PFSK-1 (cell line): ENCODE measurements around the gene JAKMIP1.

Source experiments
- FOXP2 ChIP-seq: optimal IDR thresholded peaks from 2 replicates; pipeline ENCODE3; 2011; ENCODE audit warnings: borderline replicate concordance, control low read depth, inconsistent platforms; ENCODE audit not compliant: insufficient read depth; ENCODE audit errors: extremely low read length, extremely low read depth
- POLR2AphosphoS5 ChIP-seq: IDR thresholded peaks from 2 replicates; pipeline ENCODE4 v1.6.1; 2012; ENCODE audit warnings: low read depth, mild to moderate bottlenecking, control low read depth, low read length, moderate library complexity
- SIN3A ChIP-seq: IDR thresholded peaks from 2 replicates; pipeline ENCODE4 v1.6.1; 2012; ENCODE audit warnings: mild to moderate bottlenecking, low read length, moderate library complexity, borderline replicate concordance; ENCODE audit not compliant: insufficient read depth
- TAF1 ChIP-seq: IDR thresholded peaks from 2 replicates; pipeline ENCODE4 v1.6.1; 2012; ENCODE audit warnings: low read length, control low read depth, borderline replicate concordance; ENCODE audit not compliant: insufficient read depth
- TF ChIP-seq, protein P1 (sequence below), 2 experiments: IDR thresholded peaks; 2 replicates each; pipeline versions ENCODE4 v1.6.1 to v1.8.0; 2011 to 2012; ENCODE audit warnings: low read depth in 2 of 2, low read length in 2 of 2, control low read depth in 1 of 2, inconsistent platforms in 1 of 2, mild to moderate bottlenecking in 1 of 2, moderate library complexity in 1 of 2; ENCODE audit not compliant: insufficient read depth in 1 of 2

JAKMIP1 gene

GRCh38 chr4:6115746-6116586, 84.4 kb downstream of the JAKMIP1 start:
- TF ChIP-seq FOXP2 (no peak), SIN3A (no peak)

GRCh38 chr4:6115342-6115741, 85.0 kb downstream of the JAKMIP1 start:
- no peak for TF ChIP-seq TAF1
- no peak for TF ChIP-seq POLR2AphosphoS5
- TF ChIP-seq FOXP2: no peak
- no peak for TF ChIP-seq SIN3A
- TF ChIP-seq, protein P1, sequence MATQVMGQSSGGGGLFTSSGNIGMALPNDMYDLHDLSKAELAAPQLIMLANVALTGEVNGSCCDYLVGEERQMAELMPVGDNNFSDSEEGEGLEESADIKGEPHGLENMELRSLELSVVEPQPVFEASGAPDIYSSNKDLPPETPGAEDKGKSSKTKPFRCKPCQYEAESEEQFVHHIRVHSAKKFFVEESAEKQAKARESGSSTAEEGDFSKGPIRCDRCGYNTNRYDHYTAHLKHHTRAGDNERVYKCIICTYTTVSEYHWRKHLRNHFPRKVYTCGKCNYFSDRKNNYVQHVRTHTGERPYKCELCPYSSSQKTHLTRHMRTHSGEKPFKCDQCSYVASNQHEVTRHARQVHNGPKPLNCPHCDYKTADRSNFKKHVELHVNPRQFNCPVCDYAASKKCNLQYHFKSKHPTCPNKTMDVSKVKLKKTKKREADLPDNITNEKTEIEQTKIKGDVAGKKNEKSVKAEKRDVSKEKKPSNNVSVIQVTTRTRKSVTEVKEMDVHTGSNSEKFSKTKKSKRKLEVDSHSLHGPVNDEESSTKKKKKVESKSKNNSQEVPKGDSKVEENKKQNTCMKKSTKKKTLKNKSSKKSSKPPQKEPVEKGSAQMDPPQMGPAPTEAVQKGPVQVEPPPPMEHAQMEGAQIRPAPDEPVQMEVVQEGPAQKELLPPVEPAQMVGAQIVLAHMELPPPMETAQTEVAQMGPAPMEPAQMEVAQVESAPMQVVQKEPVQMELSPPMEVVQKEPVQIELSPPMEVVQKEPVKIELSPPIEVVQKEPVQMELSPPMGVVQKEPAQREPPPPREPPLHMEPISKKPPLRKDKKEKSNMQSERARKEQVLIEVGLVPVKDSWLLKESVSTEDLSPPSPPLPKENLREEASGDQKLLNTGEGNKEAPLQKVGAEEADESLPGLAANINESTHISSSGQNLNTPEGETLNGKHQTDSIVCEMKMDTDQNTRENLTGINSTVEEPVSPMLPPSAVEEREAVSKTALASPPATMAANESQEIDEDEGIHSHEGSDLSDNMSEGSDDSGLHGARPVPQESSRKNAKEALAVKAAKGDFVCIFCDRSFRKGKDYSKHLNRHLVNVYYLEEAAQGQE (IDR thresholded peaks at IDR 0.05; ENCODE audit: insufficient read depth in 1 of 2, low read depth in 2 of 2, low read length in 2 of 2): no peak

DNA sequence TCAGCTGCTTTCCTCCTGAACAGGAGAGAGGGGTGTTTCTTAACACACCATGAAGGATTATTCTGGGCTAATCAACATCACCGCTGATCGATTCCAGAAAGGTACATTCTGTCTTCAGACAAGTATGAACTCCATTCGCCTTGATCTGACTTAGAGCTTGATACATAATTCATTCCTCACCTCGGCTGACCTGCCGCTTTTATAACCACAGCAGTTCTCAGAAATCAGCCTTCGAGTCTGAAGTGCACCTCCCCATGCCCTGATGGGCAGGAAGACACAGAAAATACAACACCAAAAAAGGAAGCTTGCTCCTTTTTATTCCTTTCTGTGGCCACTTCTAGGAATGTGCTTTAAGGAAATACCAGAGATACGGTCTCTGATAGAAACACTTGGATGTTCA, 85.7 kb downstream of the JAKMIP1 start:
- no peak for TF ChIP-seq POLR2AphosphoS5
- TF ChIP-seq SIN3A: no peak
- TF ChIP-seq, protein P1 (IDR thresholded peaks at IDR 0.05; ENCODE audit: insufficient read depth in 1 of 2, low read depth in 2 of 2, low read length in 2 of 2): no peak
- TF ChIP-seq TAF1: no peak
- no peak for TF ChIP-seq FOXP2

DNA sequence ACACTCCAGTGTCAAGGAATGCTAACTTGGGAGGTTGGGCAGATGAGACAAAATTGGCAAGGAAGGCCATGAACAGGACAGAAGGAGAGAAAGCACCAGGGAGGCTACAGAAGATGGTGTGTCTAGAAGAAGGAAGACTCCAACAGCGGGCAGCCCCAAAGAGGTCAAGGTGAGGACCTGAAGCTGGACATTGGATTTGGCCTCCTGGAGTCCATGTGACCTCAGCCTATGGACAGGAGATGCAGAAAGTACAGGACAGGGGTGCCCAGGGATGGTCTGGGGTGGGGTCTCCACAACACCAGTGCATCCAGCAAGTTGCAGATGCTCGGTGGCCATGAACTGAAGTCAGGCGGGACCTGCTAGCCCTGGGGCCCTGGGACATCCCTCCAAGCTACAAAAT, 86.2 kb downstream of the JAKMIP1 start:
- no peak for TF ChIP-seq POLR2AphosphoS5
- TF ChIP-seq SIN3A: no peak
- TF ChIP-seq TAF1: no peak
- TF ChIP-seq, protein P1 (IDR thresholded peaks at IDR 0.05; ENCODE audit: insufficient read depth in 1 of 2, low read depth in 2 of 2, low read length in 2 of 2): no peak
- TF ChIP-seq FOXP2: no peak

DNA sequence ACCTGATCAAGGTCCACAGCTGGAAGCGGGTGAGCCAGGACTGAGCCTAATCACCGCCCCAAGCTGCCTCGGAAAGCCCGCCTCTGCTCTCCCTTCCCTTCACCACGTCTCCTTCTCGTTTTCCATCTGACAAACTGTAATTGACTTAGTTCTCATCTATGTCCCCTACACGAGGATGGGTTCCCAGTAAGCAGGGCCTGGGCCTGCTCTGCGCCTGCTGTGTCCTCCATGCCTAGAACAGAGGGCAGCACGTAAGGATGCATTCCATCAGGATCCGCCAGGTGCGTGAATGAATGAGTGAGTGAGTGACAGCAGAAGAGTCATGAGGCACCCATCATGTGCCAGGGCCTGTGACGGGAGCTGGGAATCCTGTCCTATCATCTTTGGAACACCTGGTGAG, 86.7 kb downstream of the JAKMIP1 start:
- TF ChIP-seq, protein P1 (IDR thresholded peaks at IDR 0.05; ENCODE audit: insufficient read depth in 1 of 2, low read depth in 2 of 2, low read length in 2 of 2): no peak
- TF ChIP-seq TAF1: no peak
- no peak for TF ChIP-seq POLR2AphosphoS5
- TF ChIP-seq FOXP2: no peak
- no peak for TF ChIP-seq SIN3A
